VCaP (cell line): Measurements from ENCODE around the gene KLK8.

Experiments
- H3K27ac ChIP-seq: fragments of 450-650 bp; 2 replicates; pipeline ENCODE4 v1.5.1; 2017
- CTCF ChIP-seq: fragments of 450-650 bp; conservative IDR thresholded peaks from 2 replicates; pipeline ENCODE4 v1.5.1; 2017; ENCODE audit warnings: mild to moderate bottlenecking, moderate library complexity

Gene KLK8

GRCh38 chr19:51025809-51026553 is 24.6 kb upstream of the KLK8 start:
- H3K27ac ChIP-seq: no peak overlapping the region
- TF ChIP-seq CTCF: no peak

DNA sequence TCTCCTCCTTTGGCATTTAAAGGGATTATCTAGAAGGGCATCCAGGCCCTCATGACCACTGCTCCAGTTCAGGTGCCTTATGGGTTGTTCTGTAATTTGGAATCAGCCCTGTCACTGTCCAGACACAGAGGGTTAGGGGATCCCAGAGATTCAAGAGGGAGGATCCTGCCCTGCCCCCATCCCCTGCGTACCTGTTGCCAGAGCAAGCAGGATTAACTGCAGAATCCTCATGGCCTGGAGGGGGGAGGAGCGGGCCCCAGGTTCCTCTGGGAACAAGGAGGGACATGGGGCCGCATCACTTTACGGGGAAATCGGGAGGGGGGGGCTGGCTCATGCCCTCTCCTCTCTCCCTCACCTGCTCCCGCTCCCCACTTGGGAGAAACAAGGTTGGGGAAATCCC is 24.0 kb upstream of the KLK8 start:
- no peak for TF ChIP-seq CTCF
- H3K27ac ChIP-seq: no peak overlapping the region

DNA sequence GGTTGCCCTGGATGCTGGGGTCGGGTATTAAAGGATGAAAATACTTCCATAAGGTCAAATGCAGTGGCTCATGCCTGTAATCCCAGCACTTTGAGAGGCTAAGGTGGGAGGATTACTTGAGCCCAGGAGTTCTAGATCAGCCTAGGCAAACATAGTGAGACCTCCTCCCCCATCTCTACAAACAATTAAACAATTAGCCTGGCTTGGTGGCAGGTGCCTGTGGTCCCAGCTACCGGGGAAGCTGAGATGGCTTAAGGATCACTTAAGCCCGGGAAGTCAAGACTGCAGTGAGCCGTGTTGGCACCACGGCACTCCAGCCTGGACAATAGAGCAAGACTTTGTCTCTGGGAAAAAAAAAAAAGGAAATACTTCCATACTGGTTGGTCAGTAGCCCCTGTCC is 23.5 kb upstream of the KLK8 start:
- no peak overlapping the region for H3K27ac ChIP-seq
- TF ChIP-seq CTCF: no peak

DNA sequence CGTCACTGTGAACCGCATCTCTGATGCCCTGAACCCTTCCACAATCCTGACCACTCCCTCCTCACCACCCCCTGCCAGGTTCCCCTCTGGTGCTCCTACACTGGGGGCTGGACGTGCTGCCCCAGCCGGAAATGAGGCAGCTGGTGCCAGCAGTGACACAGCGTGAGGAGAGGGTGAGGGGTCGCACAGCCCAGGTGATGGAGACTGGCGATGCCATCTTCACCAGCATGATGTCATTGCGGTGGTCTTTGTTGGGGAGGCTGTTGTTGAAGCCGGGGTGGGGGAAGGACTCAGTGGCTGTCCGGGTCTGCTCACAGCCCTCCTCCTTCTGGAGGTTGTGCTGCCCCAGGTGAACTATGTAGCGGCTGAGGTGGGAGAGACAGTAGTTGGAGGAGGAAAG is 22.5 kb upstream of the KLK8 start:
- no peak for TF ChIP-seq CTCF
- H3K27ac ChIP-seq: no peak overlapping the region

GRCh38 chr19:51022526-51022925 is 21.1 kb upstream of the KLK8 start:
- no peak overlapping the region for H3K27ac ChIP-seq
- TF ChIP-seq CTCF: no peak

- H3K27ac ChIP-seq: peak overlapping the region; percentile 78
- TF ChIP-seq CTCF: peak; percentile 93
Measured at GRCh38 chr19:51020988-51021651, 19.7 kb upstream of the KLK8 start.

DNA sequence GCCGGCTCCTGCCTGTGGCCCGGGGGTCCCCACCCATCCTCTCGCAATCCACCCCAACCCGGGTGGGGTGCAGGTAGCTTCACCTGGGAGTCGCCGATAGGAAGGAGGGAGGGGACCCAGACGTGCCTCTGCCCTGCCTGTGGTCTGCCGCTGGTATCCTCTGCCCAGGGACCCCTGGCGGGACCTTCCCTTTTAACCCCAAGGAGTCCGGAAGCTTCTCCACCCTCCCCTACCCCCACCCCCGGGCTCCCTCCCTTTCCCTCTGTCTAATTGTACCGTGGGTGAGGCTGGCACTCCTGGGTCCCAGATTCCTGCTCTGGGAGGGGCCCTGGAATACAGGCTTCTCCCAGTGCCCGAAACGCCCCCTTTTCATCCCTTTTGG is 18.1 kb upstream of the KLK8 start, which contains the start of gene KLK10:
Gene KLK10, minus strand, starts transcription at position 166 of the 382 bp plus-strand sequence. CDS start 579 bp downstream, outside the sequence.
- peak within 1 kb of the TSS; percentile 78 for H3K27ac ChIP-seq
- TF ChIP-seq CTCF: no peak
